Brain microvascular endothelial cell (primary cell): ENCODE results near the gene NOD2.

Experiments used
- DNase-seq: peaks from one replicate; pipeline ENCODE4 v3.0.0-alpha.2; 2020
- H3K27ac ChIP-seq: fragments of 250-450 bp; sonication (Bioruptor Pico); 2 replicates; pipeline ENCODE4 v1.5.1; 2020; ENCODE audit warnings: mild to moderate bottlenecking, moderate library complexity
- H3K27me3 ChIP-seq: fragments of 250-450 bp; sonication (Bioruptor Pico); replicated peaks from 2 replicates; pipeline ENCODE4 v1.5.1; 2020; ENCODE audit warnings: mild to moderate bottlenecking
- H3K36me3 ChIP-seq: fragments of 250-450 bp; sonication (Bioruptor Pico); replicated peaks from 2 replicates; pipeline ENCODE4 v1.5.1; 2020; ENCODE audit warnings: mild to moderate bottlenecking
- H3K4me3 ChIP-seq: 2 replicates; pipeline ENCODE4 v1.5.1; 2011; ENCODE audit warnings: low read depth, mild to moderate bottlenecking, control low read depth, low read length, moderate library complexity
- in situ Hi-C: cut with HindIII; loops from 2 replicates; pipeline ENCODE4 v1.10.0; 2017; ENCODE audit warnings: low sequenced_read_pairs, low pct_ligation_motif_present
- TF ChIP-seq, protein P1 (sequence below): IDR thresholded peaks from 2 replicates; pipeline ENCODE4 v1.5.1; 2011; ENCODE audit warnings: low read depth, mild to moderate bottlenecking, moderate library complexity, low read length, control low read depth, inconsistent platforms; ENCODE audit errors: missing control alignments

Gene NOD2

DNA sequence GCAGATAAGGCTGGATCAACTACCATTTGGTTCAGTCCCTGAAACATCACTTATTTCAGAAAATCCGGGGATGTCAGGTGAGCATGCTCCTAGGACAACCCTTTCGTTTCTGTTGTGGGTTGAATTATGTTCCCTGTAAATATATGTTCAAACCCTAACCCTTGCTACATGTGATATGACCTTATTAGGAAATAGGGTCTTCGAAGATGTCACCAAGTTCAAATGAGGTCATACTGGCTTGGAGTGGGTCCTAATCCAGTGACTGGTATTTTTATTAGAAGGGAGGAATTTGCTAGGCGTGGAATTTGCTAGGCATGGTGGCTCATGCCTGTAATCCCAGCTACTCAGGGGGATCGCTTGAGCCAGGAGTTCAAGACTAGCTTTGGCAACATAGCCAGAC lies 33.6 kb upstream of the NOD2 start:
- H3K27me3 ChIP-seq = no peaks in the 10 kb centered on the region
- H3K36me3 ChIP-seq = no peaks in the 10 kb centered on the region
- H3K27ac ChIP-seq = no peak overlapping the region
- no peak overlapping the region for H3K4me3 ChIP-seq
- TF ChIP-seq, protein P1, sequence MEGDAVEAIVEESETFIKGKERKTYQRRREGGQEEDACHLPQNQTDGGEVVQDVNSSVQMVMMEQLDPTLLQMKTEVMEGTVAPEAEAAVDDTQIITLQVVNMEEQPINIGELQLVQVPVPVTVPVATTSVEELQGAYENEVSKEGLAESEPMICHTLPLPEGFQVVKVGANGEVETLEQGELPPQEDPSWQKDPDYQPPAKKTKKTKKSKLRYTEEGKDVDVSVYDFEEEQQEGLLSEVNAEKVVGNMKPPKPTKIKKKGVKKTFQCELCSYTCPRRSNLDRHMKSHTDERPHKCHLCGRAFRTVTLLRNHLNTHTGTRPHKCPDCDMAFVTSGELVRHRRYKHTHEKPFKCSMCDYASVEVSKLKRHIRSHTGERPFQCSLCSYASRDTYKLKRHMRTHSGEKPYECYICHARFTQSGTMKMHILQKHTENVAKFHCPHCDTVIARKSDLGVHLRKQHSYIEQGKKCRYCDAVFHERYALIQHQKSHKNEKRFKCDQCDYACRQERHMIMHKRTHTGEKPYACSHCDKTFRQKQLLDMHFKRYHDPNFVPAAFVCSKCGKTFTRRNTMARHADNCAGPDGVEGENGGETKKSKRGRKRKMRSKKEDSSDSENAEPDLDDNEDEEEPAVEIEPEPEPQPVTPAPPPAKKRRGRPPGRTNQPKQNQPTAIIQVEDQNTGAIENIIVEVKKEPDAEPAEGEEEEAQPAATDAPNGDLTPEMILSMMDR = no peak
- DNase-seq = no peak
- in situ Hi-C loops = no loop called here

DNA sequence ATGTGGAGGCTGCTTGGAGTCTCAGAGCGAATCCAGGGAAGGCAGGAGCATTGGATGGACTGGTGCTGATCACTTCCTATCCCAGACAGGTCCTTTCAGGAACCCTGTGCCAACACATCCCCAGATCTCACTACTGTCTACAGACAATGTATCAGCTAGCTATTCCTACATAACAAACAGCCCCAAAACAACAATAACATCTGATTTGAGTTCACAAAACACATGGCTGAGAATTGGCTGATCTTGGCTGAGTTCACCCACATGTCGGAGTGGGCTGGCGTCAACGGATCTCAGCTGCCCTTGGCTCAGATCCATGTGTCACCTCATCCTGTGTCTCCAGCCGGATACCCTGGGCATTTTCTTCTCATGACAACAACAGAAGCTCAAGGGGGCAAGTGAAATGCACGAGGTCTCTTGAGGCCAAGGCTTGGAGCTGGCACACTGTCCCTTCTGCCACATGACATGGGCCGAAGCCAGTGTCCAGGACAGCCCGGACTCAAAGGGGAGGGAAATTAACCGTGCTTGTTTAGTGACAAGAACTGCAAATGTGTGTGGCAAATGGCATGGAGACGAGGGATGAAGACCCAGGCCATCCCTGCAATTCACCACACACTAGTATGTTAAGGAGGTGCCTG lies 31.0 kb upstream of the NOD2 start:
- Histone ChIP-seq H3K36me3 (no peaks in the 10 kb centered on the region), H3K27me3 (no peaks in the 10 kb centered on the region), H3K4me3 (no peak overlapping the region), H3K27ac (no peak overlapping the region)
- no peak for DNase-seq
- TF ChIP-seq, protein P1 = no peak
- in situ Hi-C loops = no loop called here

DNA sequence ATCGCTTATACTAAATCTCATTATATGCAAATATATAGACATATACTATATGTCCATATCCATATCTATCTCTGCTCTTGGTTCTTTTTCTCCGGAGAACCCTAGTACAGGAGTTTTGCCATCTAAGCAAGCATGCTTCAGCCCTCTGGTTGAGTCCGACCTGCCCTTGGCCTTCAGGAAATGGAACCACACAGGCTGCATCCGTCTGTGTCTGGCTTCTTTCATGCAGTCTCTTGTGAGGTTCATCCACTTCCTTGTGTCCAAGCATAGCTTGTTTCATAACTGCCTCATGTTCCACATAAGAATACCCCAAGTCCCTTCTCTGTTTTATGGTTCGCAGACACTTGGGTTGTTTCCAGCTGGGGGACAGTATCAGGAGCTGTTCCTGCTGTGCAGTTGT lies 29.1 kb upstream of the NOD2 start:
- TF ChIP-seq, protein P1 = no peak
- Histone ChIP-seq H3K27me3 (no peaks in the 10 kb centered on the region), H3K4me3 (no peak overlapping the region), H3K36me3 (no peaks in the 10 kb centered on the region), H3K27ac (no peak overlapping the region)
- in situ Hi-C loops = no loop called here
- no peak for DNase-seq

GRCh38 chr16:50665128-50665878 lies 28.1 kb upstream of the NOD2 start:
- TF ChIP-seq, protein P1 = peak; percentile 85
- peak overlapping the region; percentile 57 for H3K4me3 ChIP-seq
- H3K27ac ChIP-seq = no peak overlapping the region
- H3K36me3 ChIP-seq = no peaks in the 10 kb centered on the region
- peak; percentile 66 for DNase-seq
- in situ Hi-C loops = no loop called here
- no peaks in the 10 kb centered on the region for H3K27me3 ChIP-seq

DNA sequence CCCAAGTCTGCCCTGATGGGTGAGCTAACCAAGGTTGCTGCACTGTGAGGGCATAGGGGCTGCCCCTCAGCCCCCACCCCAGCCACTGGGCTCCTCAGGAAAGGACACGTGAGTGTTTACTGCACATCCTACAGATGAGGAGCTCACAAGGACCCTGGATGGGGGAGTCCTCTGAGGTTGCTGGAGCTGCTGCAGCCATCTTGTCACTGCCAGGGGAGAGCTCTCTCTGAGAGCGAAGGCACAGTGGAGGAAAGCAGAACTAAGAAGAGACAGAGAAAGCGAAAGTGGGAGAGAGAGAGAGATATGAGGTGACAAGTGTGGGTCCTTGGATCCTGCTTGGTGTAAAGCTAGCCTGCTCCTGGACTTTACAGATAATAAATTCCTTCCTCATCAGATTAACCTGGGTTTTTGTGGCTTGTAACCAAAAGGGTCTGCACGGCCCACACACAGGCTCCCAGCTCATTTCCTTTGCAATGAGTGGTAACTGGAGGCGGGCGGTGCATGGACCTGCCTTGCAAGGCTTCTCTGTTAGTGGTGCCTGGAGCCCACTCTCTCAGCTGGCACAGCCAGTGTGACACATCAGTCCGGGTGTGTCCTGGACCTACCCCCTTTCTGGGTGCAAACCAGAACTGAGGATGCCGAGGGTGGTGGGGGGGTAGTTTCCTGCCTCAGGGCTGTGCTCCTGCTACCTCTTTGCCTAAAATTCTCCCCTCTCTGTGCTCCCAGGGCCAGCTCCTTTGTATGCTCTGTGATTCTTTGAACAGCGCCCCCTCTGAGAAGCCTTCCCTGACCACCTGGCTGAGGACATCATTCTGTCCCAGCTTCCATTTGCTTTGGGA lies 26.5 kb upstream of the NOD2 start:
- no peaks in the 10 kb centered on the region for H3K36me3 ChIP-seq
- no peaks in the 10 kb centered on the region for H3K27me3 ChIP-seq
- no peak overlapping the region for H3K4me3 ChIP-seq
- H3K27ac ChIP-seq = no peak overlapping the region
- TF ChIP-seq, protein P1 = no peak
- in situ Hi-C loops = no loop called here
- no peak for DNase-seq
